Suppressor macrophage (primary cell): ENCODE data around the gene NGF.

ENCODE experiments used
- DNase-seq, 4 experiments: peaks; one replicate each; pipeline ENCODE4 v3.0.0-alpha.2; 2020 to 2022

NGF gene

GRCh38 chr1:115308969-115309368, 29.1 kb downstream of the NGF start:
- no peak for DNase-seq

- DNase-seq = no peak
Observed at GRCh38 chr1:115307661-115308060, 30.4 kb downstream of the NGF start.

GRCh38 chr1:115306146-115306545, 31.9 kb downstream of the NGF start:
- DNase-seq = no peak

- DNase-seq = no peak
Observed at GRCh38 chr1:115303364-115303763, 34.7 kb downstream of the NGF start.

GRCh38 chr1:115302390-115302961, 35.6 kb downstream of the NGF start:
- no peak for DNase-seq

GRCh38 chr1:115301438-115302020, 36.5 kb downstream of the NGF start:
- DNase-seq = no peak

- DNase-seq = no peak
Observed at GRCh38 chr1:115300087-115300876, 37.8 kb downstream of the NGF start.

- DNase-seq = no peak
Observed at GRCh38 chr1:115299266-115299665, 38.8 kb downstream of the NGF start.

GRCh38 chr1:115296981-115297380, 41.1 kb downstream of the NGF start:
- no peak for DNase-seq

GRCh38 chr1:115295904-115296696, 41.9 kb downstream of the NGF start:
- no peak for DNase-seq

GRCh38 chr1:115293899-115294298, 44.1 kb downstream of the NGF start:
- no peak for DNase-seq

- no peak for DNase-seq
Observed at GRCh38 chr1:115293006-115293405, 45.0 kb downstream of the NGF start.

- no peak for DNase-seq
Observed at GRCh38 chr1:115291741-115292140, 46.3 kb downstream of the NGF start.

- DNase-seq = no peak
Observed at GRCh38 chr1:115289940-115290339, 48.1 kb downstream of the NGF start.

GRCh38 chr1:115288591-115289198, 49.4 kb downstream of the NGF start:
- no peak for DNase-seq

GRCh38 chr1:115286431-115287205, 51.4 kb downstream of the NGF start:
- no peak for DNase-seq

GRCh38 chr1:115284209-115284608, 53.8 kb downstream of the NGF start:
- DNase-seq = no peak

- DNase-seq = no peak
Observed at GRCh38 chr1:115283681-115284146, 54.3 kb downstream of the NGF start.

- no peak for DNase-seq
Observed at GRCh38 chr1:115283249-115283648, 54.8 kb downstream of the NGF start.

GRCh38 chr1:115282807-115283208, 55.2 kb downstream of the NGF start:
- DNase-seq = peak in 1 of 4 experiments; percentile 84

GRCh38 chr1:115281143-115281542, 56.9 kb downstream of the NGF start:
- no peak for DNase-seq

GRCh38 chr1:115280064-115280463, 58.0 kb downstream of the NGF start:
- DNase-seq = no peak
